ENCODE measurements around the gene NHERF2.

NHERF2 gene

GRCh38 chr16:2084895-2085625 is 58.4 kb downstream of the NHERF2 start:
- DNase-seq = no peak

- no peak for DNase-seq
Observed at GRCh38 chr16:2085669-2086068, 59.0 kb downstream of the NHERF2 start.

DNA sequence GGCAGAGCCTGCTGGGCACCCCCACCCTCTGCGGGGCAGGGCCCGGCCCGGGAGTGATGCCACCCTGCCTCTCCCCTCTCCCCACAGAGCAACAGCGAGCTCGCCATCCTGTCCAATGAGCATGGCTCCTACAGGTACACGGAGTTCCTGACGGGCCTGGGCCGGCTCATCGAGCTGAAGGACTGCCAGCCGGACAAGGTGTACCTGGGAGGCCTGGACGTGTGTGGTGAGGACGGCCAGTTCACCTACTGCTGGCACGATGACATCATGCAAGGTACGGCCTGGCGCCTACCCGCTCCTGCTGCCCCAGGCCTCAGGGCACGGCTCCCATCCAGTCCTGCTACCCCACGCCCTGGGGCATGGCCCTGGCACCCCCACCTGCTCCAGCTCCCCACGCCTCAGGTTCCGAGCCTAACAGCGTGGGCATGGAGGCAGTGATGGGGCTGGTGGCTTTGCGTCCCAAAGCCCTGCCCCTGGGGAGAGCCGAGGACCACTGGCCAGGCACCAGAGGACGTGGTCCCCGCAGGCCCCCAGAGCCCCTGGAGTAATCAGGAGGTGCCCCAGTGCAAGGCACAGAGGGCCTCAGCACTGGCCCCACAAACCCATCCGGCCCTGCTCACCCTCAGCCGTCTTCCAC is 59.5 kb downstream of the NHERF2 start:
- no peak for DNase-seq

- DNase-seq = no peak
Observed at GRCh38 chr16:2086812-2087747, 60.4 kb downstream of the NHERF2 start.

GRCh38 chr16:2087748-2088631 is 61.3 kb downstream of the NHERF2 start:
- no peak for DNase-seq

All from CD4-positive, alpha-beta T cell treated with Interleukin-4 for 4 hours (primary cell).